NCI-H82 treated with DMSO at 0.1 percent for 48 hours (cell line): Measurements from ENCODE around the gene NRG2.

Source experiments
- DNase-seq: peaks from one replicate; lab custom pipeline; 2025; ENCODE audit not compliant: unreplicated experiment; lab: John Stamatoyannopoulos, UW

The NRG2 gene

DNA sequence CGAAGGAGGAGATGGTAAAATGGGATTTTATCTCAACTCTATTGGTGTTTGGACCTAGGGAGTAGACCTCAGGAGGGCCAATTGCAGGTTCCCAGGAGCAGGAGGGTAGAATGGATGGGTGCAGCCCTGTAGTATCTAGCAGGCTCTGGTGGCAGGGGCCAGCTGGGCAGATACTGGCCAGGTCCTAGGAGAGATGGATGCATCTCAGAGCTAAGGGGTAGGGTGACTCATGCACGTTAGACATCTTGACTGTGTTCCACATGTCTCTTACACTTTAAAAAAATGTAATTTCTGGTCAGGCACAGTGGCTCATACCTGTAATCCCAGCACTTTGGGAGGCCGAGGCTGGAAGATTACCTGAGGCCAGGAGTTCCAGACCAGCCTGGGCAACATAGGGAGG lies 225.1 kb downstream of the NRG2 start:
- no peak for DNase-seq

DNA sequence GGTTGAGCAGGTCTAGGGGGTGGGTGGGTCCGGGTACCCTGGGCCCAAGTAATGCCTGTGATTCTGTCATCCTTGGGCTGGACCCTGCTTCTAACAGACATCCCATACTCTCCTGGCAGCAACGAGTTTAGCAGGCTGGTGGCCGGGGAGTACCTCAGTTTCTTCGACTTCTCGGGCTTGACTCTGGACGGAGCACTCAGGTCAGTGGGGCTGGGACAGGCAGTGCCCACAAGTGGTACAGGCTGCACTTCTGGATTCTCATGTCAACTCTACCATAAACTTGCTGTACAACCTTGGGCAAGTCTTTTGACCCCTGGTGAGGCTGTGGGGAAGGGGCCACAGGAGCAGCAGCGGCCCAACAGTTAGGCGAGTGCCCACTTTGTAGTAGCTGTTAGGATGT lies 225.7 kb downstream of the NRG2 start:
- no peak for DNase-seq

DNA sequence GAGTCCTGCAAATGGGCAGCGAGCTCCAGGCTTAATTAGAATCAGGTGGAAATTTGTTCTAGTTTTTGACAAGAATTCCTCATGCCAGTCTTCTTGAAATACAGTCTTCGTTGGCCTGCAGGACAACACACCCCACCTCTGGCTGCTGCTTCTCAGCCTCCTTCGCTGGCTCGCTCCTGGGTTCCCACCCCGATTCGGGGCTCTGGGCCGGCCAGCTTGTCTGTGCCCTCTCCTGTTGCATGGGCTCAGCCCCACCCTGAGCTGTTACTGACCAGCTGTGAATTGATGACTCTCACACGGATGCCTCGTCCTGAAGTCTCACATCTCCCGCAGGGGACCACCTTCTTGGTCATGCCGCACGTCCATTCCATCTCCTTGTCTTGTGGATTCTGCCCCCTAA lies 226.5 kb downstream of the NRG2 start:
- no peak for DNase-seq

DNA sequence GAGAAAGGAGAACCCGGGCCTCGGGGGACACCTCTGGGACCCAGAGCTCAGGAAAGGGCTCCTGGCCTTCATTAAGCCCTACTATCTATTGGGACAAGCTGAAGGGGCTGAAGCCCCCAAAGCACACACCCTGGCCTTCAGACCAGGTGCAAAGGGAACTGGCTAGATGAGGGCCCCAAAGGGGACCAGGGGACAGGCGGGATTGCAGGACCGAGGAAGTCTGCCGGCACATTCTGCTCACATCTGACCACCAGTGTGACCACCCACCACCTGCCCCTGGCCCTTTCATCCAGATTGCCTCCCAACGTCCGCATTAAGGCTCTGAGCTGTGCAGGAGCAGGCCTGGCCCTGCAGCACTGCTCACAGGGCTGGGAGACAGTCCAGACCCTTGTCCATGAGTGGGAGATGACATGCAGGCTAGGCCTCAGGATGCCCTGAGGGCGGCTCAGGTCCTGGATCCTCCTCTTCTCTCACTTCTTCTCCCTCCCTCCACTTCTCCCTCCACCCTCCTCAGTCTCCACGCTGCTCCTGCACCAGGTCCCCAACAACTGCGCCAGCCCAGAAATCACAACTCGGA lies 228.3 kb downstream of the NRG2 start:
- no peak for DNase-seq

DNA sequence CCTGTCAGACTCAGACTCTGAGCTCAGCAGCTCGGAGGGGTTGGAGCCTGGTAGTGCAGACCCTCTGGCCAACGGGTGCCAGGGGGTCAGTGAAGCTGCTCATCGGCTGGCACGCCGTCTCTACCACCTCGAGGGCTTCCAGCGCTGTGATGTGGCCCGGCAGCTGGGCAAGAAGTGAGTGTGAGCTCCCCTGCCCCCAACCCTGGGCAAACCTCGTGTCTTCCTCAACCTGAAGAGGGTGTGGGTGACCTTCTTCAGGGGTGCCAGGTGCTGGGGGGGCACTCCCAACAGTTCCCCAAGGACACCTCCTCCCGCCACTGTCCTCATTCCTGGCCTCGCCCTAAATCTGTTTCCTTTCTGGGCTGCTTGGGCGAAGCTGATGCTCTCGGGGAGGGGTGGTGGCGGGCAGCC lies 228.9 kb downstream of the NRG2 start:
- DNase-seq = no peak

DNA sequence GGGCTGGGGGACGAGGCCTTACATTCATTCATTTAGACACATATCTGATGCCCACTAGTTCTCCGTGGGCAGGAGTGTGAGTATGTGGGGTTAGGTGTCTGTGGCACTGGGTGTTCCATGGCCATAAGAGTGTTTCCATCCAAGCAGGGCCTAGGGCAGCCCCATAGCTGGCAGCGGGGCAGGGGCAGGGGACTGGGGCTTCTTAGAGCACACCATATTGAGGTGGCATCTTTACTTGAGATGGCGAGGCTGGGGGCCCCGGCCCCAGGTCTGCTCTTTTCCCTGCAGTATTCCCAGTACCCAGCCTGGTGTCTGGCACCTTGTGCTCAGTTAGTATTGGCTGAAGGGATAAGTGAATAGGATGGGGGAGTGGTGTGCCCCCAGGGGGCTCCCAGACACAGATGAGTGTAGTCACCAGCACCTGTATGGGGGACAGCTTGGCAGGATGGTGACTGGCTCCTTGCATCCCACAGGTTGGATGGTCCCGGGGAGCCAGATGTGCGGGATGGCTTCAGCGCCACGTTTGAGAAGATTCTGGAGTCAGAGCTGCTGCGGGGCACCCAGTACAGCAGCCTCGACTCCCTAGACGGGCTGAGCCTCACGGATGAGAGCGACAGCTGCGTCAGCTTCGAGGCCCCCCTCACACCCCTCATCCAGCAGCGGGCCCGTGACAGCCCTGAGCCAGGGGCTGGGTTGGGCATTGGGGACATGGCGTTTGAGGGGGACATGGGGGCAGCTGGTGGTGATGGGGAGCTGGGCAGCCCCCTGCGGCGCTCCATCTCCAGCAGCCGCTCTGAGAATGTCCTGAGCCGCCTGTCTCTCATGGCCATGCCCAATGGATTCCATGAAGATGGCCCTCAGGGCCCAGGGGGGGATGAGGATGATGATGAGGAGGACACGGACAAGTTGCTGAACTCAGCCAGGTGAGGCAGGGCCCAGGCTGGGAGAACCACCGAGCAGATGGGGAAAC lies 230.0 kb downstream of the NRG2 start:
- no peak for DNase-seq

DNA sequence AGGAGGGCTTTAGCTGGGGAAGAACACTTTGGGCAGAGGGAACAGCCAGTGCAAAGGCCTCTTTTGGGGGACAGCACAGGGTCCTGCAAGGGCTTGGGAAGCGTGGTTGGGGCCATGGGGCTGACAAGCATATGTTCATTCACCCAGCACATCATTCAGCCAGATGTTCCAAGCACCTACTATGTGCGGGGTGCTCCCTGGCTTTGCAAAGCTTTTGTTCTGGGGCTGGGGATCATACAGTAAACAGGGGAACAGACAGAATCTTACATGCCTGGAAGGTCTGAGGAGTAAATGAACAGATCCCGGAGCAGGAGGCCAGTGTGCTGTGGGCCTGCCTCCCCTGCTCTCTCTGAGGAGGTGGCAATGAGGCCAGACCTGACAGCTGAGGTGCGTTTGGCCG lies 230.8 kb downstream of the NRG2 start:
- DNase-seq = no peak

DNA sequence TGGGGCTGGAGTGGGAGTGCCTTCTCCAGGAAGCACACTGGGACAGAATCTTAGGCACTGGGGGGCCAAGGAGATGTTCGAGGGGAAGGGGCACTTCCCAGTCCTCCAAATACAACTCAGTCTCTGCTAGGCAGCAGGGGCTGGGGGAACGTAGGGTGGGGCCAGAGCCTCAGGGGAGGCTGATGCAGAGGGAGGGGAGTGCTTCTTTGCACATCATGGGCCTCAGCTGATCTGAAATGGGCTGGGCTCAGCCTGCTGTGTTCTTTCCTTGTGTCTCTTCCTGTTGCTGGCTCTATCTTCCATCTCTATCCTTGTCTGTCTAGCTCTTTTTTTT lies 231.9 kb downstream of the NRG2 start:
- DNase-seq = no peak

DNA sequence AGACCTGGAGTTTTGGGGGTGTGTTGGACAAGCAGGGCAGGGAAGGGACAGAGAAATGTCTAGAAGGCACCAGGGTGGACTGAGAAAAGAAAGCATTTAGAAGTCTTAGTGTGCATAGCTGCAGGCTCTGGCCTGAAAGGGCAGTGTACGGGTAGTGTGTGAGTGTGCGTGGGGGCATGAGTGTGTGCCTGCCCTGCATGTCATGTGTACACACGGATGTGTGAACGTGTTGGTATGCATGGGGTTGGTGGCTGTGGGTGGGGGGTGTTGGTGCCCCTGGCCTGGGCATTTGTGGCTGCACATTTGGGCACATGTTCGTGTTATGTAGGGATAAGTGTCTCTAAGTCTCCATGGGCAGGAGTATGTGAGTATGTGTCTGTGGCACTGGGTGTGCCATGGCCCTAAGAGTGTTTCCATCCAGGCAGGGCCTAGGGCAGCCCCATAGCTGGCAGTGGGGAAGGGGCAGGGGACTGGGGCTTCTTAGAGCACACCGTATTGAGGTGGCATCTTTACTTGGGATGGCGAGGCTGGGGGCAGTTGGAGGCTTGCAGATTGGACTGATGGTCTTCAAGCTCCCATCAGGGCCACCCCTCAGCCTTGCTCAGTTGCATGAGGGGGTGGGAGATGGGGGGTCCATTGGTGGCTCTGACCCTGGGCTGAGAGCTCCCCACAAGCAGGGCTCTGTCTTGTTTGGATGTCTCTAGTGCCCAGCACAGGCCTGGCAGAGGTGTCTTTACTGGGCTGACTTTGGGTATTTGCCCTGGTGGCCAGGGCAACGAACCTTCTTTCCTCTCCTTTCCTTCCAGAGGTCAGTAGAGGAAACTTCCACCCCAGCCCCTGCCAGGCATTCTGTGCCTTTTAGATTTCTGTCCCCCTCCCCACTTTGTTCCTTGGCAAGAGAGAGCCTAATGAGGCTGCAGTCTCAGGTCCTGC lies 232.5 kb downstream of the NRG2 start:
- DNase-seq = no peak

DNA sequence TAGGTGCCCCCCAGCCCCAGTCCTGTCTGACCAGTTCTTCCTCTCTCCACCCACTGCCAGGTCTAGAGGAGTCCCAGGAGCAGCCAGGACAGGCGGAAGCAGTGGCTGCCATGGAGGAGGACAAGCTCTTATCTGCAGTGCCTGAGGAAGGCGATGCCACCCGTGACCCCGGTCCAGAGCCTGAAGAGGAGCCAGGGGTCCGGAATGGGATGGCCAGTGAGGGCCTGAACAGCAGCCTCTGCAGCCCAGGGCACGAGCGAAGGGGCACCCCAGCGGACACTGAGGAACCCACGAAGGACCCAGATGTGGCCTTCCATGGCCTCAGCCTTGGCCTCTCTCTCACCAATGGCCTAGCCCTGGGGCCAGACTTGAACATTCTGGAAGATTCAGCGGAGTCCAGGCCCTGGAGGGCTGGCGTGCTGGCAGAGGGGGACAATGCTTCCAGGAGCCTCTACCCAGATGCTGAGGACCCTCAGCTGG lies 233.7 kb downstream of the NRG2 start:
- no peak for DNase-seq

DNA sequence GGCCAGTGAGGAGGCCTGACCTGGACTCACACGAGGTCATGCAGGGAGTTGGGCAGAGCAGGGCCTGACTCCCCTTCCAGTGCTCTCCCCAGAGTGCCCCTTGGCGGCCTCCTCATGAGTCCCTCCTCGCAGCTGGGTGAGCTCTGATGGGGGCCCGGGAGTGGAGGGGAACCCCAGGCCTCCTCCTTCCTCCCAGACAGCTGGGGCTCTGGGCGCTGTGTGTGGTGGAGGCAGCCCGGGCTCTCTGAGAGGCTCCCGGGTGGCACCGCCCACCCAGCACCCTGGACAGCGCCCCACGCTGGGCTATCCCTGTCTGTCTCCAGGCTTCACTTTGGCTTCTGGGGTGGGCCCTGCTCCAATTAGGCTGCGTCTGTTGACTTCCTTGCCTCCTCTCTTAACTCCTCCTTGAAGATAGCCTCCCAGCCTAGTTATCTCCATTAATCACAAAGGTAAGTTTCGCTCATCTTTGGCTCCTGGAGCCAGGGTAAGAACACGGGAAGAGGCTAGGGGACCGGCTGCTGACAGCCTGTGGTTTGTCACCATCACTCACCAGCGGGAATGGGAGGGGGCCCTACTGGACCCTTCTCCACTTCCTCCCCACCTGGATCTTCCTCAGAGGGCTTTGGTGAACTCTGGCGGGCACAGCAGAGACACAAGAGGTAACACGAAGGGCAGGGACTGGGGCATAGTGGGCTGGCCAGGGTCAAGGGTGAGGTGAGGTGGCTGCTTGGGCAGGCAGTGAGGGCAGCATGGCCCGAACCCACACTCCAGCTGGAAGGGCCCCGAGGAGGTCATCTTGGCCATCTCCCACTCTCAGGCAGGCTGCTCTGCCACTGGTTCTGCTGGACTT lies 234.4 kb downstream of the NRG2 start:
- DNase-seq = no peak

DNA sequence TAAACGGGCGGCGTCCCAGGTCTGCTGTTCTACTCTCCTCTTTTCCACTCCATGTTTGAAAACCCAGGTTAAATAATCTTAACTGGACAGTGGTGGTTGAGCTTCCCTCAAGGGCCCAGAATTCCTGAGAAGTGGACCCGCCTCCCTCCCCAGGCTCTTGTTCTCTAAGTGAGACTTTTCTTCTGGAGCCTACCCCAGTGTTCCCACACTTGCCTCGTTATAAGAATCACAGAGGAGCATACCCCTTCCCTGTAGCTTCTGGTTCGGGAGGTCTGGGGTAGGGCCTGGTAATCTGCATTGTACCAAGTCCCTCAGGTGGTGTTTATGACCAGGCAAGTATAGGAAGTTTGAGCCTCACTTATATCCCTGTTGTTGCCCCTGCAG lies 235.5 kb downstream of the NRG2 start:
- DNase-seq = no peak

DNA sequence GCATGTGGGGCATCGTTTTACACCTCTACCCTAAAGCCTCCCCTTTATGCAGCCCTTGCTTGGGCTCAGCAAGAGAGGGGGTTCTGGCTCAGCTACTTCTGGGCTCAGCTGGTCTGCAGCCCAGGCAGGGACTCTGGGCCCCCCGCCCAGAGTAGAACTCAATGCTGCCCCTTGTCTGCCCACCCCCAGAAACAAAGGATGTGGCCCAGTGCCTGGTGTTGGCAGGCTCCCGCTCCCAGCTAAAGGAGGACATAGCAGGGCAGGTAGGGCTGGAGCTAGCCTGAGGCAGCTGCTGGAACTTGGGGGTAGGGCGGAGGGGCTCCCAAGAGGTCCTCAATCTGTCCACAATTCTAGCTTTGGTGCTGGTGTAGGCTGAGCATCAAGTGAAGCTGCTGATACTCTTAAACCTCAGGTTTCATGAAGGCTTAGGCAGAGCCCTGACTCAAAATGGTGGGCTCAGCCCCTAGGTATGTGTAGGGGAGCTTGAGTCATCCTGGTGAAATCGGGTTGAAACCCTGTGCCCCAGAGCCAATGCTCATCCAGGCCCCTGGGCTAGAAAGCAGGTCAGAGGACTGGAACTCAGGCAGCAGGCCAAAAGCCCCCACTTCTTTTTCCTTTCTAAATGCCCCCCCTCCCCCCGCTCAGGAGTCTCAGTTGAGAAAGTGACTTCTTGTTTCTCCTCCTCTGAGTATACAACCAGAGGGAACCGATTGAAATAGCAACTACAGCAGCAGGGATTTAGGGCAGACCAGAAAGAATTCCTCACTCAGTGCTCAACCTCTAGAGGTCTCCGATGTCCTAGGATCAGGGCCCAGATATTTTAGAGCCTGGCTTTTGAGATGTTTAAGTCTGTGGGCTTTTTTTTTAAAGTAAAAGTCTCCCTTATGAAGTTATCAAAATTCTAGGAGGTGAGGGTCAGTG lies 236.1 kb downstream of the NRG2 start:
- no peak for DNase-seq

DNA sequence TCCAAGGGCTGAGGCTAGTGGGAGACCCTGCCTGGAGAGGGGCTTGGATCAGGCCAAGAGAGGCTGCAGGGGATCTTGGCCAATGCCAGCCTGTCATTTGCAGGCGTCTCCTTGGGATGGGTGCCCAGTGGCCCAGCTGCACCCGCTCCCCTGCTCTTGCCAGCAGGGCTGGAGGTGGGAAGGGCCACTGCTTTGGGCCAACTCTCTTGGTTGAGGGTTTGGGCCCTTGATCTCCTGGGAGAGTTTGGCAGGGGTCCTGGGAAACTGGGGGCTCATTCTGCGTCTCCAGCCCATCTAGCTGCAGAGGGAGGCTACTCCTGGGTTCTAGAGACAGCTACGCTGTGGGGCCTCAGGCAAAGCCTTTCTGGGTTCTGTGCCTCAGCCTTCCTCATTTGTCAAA lies 237.0 kb downstream of the NRG2 start:
- no peak for DNase-seq

DNA sequence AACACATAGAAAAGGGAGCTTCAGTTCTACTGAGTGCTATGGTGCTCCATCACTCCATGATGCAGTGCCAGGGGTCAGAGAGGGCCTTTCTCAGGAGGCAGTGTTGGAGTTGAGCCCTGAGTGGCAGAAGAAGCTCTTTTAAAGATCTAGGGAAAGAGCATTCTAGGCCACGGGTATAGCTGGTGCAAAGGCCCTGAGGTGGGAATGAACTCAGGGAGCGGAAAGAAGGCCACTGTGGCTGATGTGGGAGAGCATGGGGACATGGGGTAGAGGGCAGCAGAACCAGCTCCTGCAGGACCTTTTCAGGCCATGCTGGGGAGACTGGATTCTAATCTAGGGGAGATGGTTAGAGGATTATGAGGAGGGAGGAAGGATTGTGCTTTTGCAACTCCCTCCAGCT lies 237.6 kb downstream of the NRG2 start:
- DNase-seq = no peak

DNA sequence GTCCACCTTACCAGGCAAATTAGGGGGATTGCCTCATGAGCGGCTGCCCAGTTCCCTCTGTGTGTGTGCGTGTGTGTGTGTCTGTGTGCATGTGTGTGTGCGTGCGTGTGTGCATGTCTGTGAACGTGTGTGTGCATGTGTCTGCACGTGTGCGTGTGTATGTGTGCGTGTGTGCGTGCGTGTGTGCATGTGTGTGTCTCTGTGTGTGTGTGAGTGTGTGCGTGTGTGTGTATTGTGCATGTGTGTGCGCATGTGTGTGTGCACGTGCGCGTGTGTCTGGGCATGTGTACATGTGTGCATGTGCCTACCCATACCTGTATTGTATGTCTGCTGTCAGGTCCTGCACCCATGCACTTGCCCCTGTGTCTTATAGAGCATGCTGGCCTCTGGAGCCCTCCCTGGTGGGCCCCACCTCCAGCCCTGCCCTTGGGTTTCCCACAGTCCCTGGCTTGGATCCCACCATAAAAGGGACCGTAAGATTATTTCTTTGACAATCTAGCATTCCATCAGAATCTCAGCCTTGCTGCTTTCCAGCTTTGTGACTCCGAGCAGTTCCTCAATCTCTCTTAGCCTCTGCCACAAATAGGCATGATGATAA lies 238.2 kb downstream of the NRG2 start:
- no peak for DNase-seq

DNA sequence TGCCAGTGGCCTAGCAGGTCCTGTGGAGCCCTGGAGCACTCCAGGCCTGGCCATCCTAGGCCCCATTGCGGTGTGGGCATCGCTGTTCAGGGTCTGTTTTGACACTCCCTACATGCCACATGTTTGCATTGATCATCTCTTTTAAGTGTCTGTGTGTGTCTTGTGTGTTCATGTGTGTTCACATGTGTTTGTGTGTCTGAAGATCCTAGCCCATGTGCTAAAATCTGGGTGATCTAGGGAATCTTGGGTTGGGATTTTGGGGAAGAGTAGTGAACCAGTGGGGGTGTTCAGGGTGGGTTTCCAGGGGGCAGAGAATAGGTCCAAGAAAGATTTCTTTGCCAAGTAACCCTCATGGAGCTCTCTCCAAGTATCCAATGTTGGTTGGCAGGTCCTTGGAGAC lies 239.1 kb downstream of the NRG2 start:
- DNase-seq = no peak

DNA sequence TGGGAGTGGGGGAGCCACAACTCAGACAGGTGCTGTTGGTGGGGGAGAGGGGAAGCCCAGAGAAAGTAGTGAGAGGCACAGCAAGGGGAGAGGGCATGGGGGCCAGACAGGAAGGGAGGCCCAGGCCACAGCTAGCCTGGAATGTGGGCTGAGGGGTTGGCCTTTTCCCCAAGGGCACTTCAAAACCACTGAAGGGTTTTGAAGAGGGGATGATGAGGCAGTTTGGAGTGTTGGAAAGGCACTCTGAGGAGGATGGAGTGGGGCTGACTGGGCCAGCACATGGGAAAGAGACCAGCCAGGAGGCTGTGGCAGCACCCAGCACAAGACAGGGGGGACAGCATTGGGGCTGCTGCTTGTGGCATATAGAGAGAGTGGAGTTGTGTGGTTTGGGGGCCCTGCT lies 243.7 kb downstream of the NRG2 start:
- no peak for DNase-seq

DNA sequence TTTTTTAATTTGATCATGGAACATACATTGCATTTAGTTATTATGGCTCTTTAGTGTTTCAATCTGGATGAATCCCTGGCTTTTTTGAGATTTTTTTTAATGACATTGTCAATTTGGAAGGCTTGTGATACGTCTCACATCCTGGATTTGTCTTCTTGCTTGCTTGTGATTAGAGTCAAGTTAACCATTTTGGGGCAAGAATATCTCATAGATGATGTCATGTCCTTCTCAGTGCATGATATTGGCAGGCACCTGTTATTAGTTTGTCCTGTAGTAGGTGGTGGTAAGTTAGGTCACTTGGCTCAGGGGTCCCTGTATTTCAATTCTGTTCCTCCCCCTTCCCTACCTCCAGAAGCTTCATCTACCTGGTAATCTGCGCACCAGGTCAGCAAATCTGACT lies 244.2 kb downstream of the NRG2 start:
- no peak for DNase-seq
